AML-193 (cell line): ENCODE measurements around the gene PRR5L.

Source experiments
- DNase-seq, 2 experiments: peaks; one replicate each; lab custom pipeline; 2025; lab: John Stamatoyannopoulos, UW

Gene PRR5L

GRCh38 chr11:36376888-36377758, 81.0 kb downstream of the PRR5L start:
- DNase-seq: peak; percentile 35 to 67

GRCh38 chr11:36377759-36378564, 81.9 kb downstream of the PRR5L start:
- DNase-seq: peak; percentile 9 to 47

DNA sequence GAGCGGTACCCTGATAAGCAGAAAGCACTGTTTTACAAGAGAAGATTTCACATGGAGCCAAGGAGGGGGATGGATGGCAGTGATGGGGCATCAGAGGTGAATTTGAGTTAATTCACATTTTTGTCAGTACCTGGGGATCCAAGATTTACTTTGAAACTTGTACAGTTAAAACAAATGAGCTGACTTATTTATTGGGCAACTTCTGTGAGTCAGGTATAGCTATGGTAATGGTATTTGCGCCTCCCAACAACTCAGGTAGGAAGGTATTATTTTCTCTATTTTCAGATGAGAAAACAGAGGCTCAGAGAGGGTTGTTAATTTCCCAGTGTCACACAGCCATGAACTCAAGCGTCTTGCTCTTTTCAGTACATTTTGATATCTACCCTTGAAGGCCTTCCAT, 83.6 kb downstream of the PRR5L start:
- DNase-seq: no peak

- DNase-seq: peak; percentile 57 to 65
These were observed 84.4 kb downstream of the PRR5L start for GRCh38 chr11:36380296-36381014.

DNA sequence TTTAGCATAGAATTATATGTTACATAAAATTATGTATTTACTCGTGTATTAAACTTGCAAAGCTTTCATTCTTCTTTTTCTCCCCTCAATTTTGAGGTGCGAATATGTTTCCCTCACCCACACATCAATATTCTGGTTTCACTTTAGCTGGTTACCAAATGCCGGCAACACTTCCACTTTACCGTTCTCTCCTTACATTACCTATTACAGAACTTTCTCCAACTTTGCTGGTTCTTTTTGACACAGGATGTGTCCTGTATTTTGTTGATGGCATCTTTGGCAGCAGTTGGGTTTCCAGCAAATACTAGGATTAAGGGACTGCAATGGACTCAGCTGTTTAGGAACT, 84.9 kb downstream of the PRR5L start:
- peak; percentile 32 to 33 for DNase-seq

DNA sequence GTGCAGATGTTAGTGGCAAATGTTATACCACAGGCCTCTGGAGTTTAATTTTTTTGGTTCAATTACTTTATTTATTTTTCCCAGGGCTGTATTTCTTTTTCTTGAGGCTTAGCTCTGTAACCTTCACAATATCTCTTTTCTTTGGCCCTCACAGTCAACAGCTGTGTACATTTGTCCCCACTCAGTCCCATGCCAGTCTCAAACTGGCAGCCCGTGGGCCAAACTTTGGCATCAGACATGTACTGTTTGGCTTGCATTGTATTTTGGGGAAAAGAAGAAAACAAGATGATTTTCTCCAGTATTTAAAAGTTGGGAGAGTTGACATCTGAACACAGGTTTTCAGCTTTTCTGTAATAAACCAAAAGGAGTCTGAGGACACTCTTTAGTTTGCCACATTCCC, 87.1 kb downstream of the PRR5L start:
- DNase-seq: no peak

GRCh38 chr11:36385121-36385970, 89.3 kb downstream of the PRR5L start:
- no peak for DNase-seq

DNA sequence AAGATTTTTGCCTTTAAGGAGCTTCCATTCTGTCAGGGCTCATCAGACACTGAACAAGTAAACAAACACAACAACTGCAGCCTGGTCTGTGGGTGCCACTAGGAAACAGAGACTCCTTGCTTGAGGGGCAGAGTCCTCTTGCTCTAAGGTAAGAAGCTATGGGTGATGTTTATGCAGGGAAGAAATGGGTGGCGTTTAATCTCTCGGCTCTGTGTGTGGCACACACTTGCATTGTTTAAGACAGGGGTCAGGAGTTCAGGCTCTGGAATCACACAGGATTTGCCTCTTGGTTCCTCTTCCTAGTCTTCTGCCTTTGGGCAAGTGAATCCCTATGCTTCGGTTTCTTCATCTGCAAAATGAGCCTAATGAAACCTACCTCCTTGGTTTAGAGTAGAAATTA, 90.3 kb downstream of the PRR5L start:
- DNase-seq: no peak

DNA sequence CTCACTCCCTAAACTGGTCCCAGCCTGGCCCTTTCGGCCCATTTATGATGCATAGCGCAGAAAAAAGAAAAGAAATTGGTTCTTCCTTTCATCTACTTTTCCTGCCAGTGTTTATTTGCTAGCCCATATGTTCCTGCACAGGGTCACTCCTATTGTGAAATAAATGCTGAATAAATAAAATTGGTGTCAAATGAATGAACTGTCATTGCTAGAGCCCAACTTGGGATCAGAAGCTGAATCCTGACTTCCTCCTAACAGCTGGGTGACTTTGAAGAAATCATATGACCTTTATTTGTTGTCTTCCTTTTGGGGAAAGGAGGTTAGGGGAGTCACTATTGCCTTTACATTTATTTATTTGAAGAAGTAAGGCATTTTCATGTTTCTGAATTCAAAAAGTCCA, 92.0 kb downstream of the PRR5L start:
- DNase-seq: no peak

- no peak for DNase-seq
These were observed 92.9 kb downstream of the PRR5L start for GRCh38 chr11:36388951-36389350.

- DNase-seq: no peak
These were observed 93.7 kb downstream of the PRR5L start for GRCh38 chr11:36389811-36390210.

DNA sequence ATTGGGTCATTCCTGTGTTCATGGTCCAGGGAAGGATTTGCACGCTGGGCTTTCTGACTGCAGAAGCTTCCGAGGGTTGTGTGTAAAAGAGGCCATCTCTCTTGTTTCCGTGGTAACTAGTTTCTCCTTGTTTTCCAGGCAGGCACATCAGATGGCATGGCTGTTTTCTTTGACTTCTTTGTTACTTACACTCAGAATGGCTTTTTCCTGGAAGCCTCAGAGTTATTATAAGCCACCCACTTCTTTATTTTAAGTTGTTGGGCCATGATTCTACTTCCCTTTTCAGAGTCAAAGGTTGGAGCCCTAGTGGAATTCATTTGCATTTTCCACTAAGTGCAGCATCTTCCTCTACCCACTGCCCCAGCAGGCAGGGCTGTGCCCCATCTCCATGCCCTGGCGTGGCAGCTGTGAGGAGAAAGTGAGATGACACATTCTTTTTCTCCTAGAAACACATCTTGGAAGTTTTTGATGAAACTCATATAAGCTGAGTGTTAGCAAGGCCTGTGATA, 94.9 kb downstream of the PRR5L start:
- DNase-seq: peak; percentile 87 to 92

GRCh38 chr11:36392196-36392595, 96.1 kb downstream of the PRR5L start:
- peak; percentile 48 to 52 for DNase-seq

DNA sequence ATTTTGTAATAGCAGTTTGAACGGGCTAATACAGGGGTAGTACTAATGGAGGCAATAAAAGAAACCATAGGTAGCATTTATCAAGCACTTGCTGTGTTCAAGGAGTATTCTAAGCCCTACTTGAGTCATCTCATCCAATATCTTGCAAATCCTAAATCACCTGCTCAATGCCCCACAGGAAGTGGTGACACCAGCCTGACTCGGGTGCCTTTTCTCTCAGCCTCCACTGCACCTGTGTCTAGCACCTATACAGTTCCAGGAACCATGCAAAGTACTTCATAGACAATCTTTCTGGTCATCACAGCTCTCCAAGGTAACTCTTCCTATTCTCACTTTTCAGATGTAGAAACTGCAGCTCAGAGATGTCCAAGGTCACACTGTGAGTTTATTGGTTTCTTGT, 98.0 kb downstream of the PRR5L start:
- no peak for DNase-seq

DNA sequence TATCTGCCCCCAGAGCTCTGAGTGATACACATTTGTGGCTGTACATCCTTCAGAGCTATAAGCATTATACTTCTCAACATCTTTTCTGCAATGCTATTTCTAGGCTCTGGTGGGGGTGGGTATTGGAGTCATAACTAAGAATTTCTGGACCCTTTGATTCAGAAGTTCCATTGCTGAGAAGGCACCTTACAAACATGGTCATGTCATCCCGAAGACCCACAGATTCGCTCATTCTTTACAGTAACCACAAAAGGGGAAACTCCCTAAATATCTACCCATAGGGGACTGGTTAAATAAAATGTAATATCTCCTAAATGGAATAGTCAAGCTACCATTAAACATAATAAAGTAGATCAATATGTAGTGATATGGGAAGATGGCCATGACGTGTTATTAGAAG, 98.8 kb downstream of the PRR5L start:
- no peak for DNase-seq

- no peak for DNase-seq
These were observed 100.1 kb downstream of the PRR5L start for GRCh38 chr11:36395978-36396736.

DNA sequence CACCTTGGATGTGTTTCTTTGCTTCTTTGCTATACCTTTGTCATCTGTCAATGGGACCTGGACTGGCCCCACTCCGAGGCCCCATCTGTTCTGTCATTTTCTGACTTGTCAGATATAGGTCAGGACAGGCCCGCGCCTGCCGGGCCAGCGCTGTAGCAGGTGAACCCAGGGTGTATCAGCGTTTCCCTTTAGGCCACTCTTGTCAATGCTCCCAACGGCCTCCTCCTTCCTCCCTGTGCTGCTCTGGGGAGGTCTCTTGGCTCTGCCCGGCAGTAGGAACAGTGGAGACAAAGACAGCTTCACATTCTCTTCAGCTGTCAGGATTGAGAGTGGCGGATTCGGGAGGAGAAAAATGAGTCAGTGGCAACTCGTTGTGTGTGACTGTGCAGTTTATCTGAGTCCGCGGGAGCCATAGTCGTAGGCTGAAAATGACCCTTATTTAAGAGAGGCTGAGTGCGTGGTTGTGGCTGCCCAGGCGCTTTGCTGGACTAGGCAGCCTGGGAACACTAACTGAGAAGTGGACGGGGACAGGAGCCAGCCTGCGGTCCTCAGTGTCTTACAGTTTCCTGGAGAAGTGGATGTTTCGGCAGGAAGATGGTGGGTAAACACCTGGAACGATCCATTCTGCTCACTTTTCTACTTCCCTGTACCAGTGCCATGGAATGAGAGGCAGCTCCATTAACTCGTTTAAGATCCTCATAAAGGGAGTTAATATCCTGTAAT, 102.3 kb downstream of the PRR5L start:
- no peak for DNase-seq

GRCh38 chr11:36399236-36399635, 103.1 kb downstream of the PRR5L start:
- no peak for DNase-seq

DNA sequence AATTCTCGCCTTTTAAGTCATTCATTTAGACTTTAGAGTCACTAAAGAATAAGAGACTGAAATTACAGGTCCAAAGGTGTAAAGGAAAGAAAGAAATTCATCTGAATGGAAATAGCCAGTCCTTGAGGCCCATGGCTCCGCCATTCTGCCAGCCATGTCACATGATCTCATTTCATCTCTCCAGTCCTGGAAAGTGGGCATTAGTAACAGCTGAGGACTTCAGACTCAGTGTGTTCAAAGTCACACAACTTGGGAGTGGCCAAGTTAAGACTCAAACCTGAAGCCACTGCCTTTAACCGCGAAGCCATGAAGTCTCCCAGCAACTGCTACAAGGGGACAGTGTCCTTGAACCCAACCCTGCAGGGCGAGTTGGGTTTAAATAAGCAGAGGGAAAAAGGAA, 103.7 kb downstream of the PRR5L start:
- no peak for DNase-seq
